ENCODE measurements around the gene XYLT1. TPM values are rescaled to one million over a fixed set of nuclear protein-coding genes. Genes with fewer than 3 reads are reported as not detected.

XYLT1 gene
- total and polyA plus RNA-seq, 2 of the 4 experiments (the other 2 are of a cell fraction), result 9.0 to 12.7 TPM

GRCh38 chr16:17491140-17491662 is 20.4 kb upstream of the XYLT1 start:
- Histone ChIP-seq H4K5ac (ENCODE audit: low read depth, low read length) (no peak overlapping the region), H3K4ac (ENCODE audit: low read depth, low read length) (no peak overlapping the region), H3K36me3 (ENCODE audit: control insufficient read depth, insufficient read depth, low read length) (no peaks in the 10 kb centered on the region), H2AK9ac (replicated peaks; ENCODE audit: low read depth, low read length, poor library complexity) (no peak overlapping the region), H3K9ac (ENCODE audit: low read depth, low read length) (no peak overlapping the region), H3K14ac (replicated peaks; ENCODE audit: low read depth, low read length) (no peak overlapping the region), H2AFZ (replicated peaks; ENCODE audit: low read length, poor library complexity) (no peak overlapping the region), H3K4me3 (ENCODE audit: insufficient read depth, low read depth, low read length) (no peak overlapping the region), H3K9me3 (ENCODE audit: control insufficient read depth, insufficient read depth, low read length) (no peaks in the 10 kb centered on the region), H2AK5ac (ENCODE audit: low read depth, low read length) (no peak overlapping the region), H2BK5ac (ENCODE audit: low read depth, low read length, poor library complexity, severe bottlenecking) (no peak overlapping the region), H3K4me2 (ENCODE audit: low read depth, low read length) (no peak overlapping the region), H3K9me1 (ENCODE audit: insufficient read depth, low read length) (no peaks in the 10 kb centered on the region), H2BK120ac (ENCODE audit: low read depth, low read length) (no peak overlapping the region), H3K18ac (ENCODE audit: low read depth, low read length) (no peak overlapping the region), H4K91ac (ENCODE audit: insufficient read depth, low read depth, low read length) (no peak overlapping the region), H4K8ac (ENCODE audit: low read depth in 2 of 2, low read length in 2 of 2) (no peak overlapping the region), H2BK15ac (ENCODE audit: low read depth, low read length) (no peak overlapping the region), H3K56ac (ENCODE audit: extremely low read depth, insufficient read depth, low read length) (no peak overlapping the region), H3K23ac (ENCODE audit: low read depth, low read length) (no peak overlapping the region), H3K27ac (ENCODE audit: insufficient read depth, low read length) (no peak overlapping the region), H4K20me1 (ENCODE audit: insufficient read depth, low read length) (no peaks in the 10 kb centered on the region), H3K27me3 (ENCODE audit: control insufficient read depth, insufficient read depth, low read length) (no peaks in the 10 kb centered on the region; the same call in 1 of the 2 replicates), H3K79me1 (ENCODE audit: low read depth in 1 of 2, low read length in 2 of 2) (no peaks in the 10 kb centered on the region), H2BK20ac (ENCODE audit: low read depth, low read length) (no peak overlapping the region), H3K4me1 (ENCODE audit: control insufficient read depth, insufficient read depth, low read length) (no peaks in the 10 kb centered on the region)
- intact Hi-C loops (cut with micrococcal nuclease) (no loop called here), in situ Hi-C loops (cut with MboI; ENCODE audit: low sequenced_read_pairs) (no loop called here), dilution Hi-C loops (cut with HindIII; ENCODE audit: low sequenced_read_pairs, unreplicated experiment) (no loop called here)
- CTCF ChIA-PET, result no interaction called here
- POLR2A ChIA-PET (ENCODE audit: unreplicated experiment), result no interaction called here
- no peak for DNase-seq
- WGBS, 2 experiments (ENCODE audit: extremely low coverage in 2 of 2, insufficient read length in 1 of 2), result 76% methylated on average over 2 of the region's 4 CpGs; no CpG with 5 or more reads in 1 of the 2 experiments
- TF ChIP-seq MAZ (IDR thresholded peaks at IDR 0.05; ENCODE audit: borderline replicate concordance, low read depth, low read length) (no peak), RFX5 (IDR thresholded peaks at IDR 0.05; ENCODE audit: low read depth, low read length) (no peak), RAD21 (IDR thresholded peaks at IDR 0.05; ENCODE audit: low read length) (no peak), MXI1 (IDR thresholded peaks at IDR 0.05; ENCODE audit: borderline replicate concordance, low read depth, low read length) (no peak), RCOR1 (IDR thresholded peaks at IDR 0.05; ENCODE audit: insufficient replicate concordance, low read length) (no peak), SMC3 (IDR thresholded peaks at IDR 0.05; ENCODE audit: low read depth, low read length) (no peak), BHLHE40 (IDR thresholded peaks at IDR 0.05; ENCODE audit: low read depth, low read length) (no peak), FOS (IDR thresholded peaks at IDR 0.05; ENCODE audit: low read depth, low read length) (no peak), CTCF (conservative IDR thresholded peaks at IDR 0.05; ENCODE audit: low read depth, low read length) (no peak), ELK1 (IDR thresholded peaks at IDR 0.05; ENCODE audit: borderline replicate concordance, low read depth, low read length) (no peak), CHD1 (IDR thresholded peaks at IDR 0.05; ENCODE audit: low read depth, low read length) (no peak), NFE2L2 (IDR thresholded peaks at IDR 0.05; ENCODE audit: low read depth, low read length) (no peak), POLR2A (IDR thresholded peaks at IDR 0.05; ENCODE audit: low read depth, low read length) (no peak), MAFK (IDR thresholded peaks at IDR 0.05; ENCODE audit: low read depth, low read length) (no peak), CEBPB (IDR thresholded peaks at IDR 0.05; ENCODE audit: low read depth, low read length) (no peak), USF2 (IDR thresholded peaks at IDR 0.05; ENCODE audit: low read depth, low read length) (no peak)
- ATAC-seq (ENCODE audit: low read depth), result no peak
- BruUV-seq (replicated peaks), result no TSS peak
